Fibroblast of lung (primary cell): ENCODE measurements around the gene KIF16B.

Experiments used
- CTCF ChIP-seq, 2 donors: IDR thresholded peaks in 1 of 2; conservative IDR thresholded peaks in 1 of 2; 1 replicate in 1 of 2; 2 replicates in 1 of 2; pipeline ENCODE4 v1.5.1; 2011 to 2012; ENCODE audit warnings: low read length in 2 of 2, control low read depth in 1 of 2, inconsistent platforms in 1 of 2, low read depth in 1 of 2, mild to moderate bottlenecking in 1 of 2
- EZH2 ChIP-seq: IDR thresholded peaks from 2 replicates; pipeline ENCODE4 v1.5.1; 2012; ENCODE audit warnings: low read length, control low read depth, mild to moderate bottlenecking; ENCODE audit errors: missing control alignments

- TF ChIP-seq CTCF (conservative IDR thresholded peaks at IDR 0.05 in 1 of 2, IDR thresholded peaks at IDR 0.05 in 1 of 2; ENCODE audit: low read depth in 1 of 2, low read length in 2 of 2) = no peak
- TF ChIP-seq EZH2 = no peak
Observed at GRCh38 chr20:16397086-16397485, 176.2 kb downstream of the KIF16B start.
